WTC11 (cell line): ENCODE measurements around the gene ZFHX3. TPM values are rescaled to one million over a fixed set of nuclear protein-coding genes. Genes with fewer than 3 reads are reported as not detected.

ENCODE experiments used
- ATAC-seq: fragments of 200-7000 bp; cut with Tn5 transposase; 2 replicates; pipeline ENCODE4 v1.10.0; 2021; ENCODE audit warnings: mild to moderate bottlenecking, moderate library complexity
- CTCF ChIA-PET: fragments of 300-600 bp; sonication (Branson Sonifier 250); formaldehyde crosslinking; loops from one replicate; lab custom pipeline; 2021; ENCODE audit warnings: antibody characterized with exemption; lab: Charles Lee
- POLR2A ChIA-PET: fragments of 350-600 bp; sonication (Branson Sonifier 250); formaldehyde crosslinking; loops from one replicate; lab custom pipeline; 2021; ENCODE audit warnings: antibody characterized with exemption; lab: Charles Lee
- DNase-seq: peaks from one replicate; pipeline ENCODE4 v3.0.0; 2021; ENCODE audit warnings: low spot score
- H3K27ac Mint-ChIP-seq: 2 replicates; pipeline ENCODE4 v1.8.0; 2021; ENCODE audit warnings: mixed read lengths
- H3K27me3 Mint-ChIP-seq: 2 replicates; pipeline ENCODE4 v1.8.0; 2021; ENCODE audit warnings: low read depth, mild to moderate bottlenecking, moderate library complexity, mixed read lengths
- H3K36me3 Mint-ChIP-seq: 2 replicates; pipeline ENCODE4 v1.8.0; 2021; ENCODE audit warnings: mixed read lengths
- H3K4me1 Mint-ChIP-seq: 2 replicates; pipeline ENCODE4 v1.8.0; 2022; ENCODE audit warnings: mixed read lengths
- H3K4me3 Mint-ChIP-seq: 2 replicates; pipeline ENCODE4 v1.8.0; 2021; ENCODE audit warnings: mild to moderate bottlenecking, moderate library complexity, mixed read lengths
- H3K9me3 Mint-ChIP-seq: 2 replicates; pipeline ENCODE4 v1.8.0; 2021; ENCODE audit warnings: mixed read lengths
- ETV6 ChIP-seq: sonication (generic); formaldehyde crosslinking; IDR thresholded peaks from 2 replicates; pipeline ENCODE4 v1.8.1; 2022; ENCODE audit warnings: mild to moderate bottlenecking, missing genetic modification reagents
- FOXP1 ChIP-seq: sonication (generic); formaldehyde crosslinking; IDR thresholded peaks from 2 replicates; pipeline ENCODE4 v1.8.0; 2022; ENCODE audit warnings: missing genetic modification reagents, mild to moderate bottlenecking, moderate library complexity, borderline replicate concordance
- GTF2I ChIP-seq: fragments of 250-450 bp; sonication (Bioruptor Pico); conservative IDR thresholded peaks from 2 replicates; pipeline ENCODE4 v1.4.0; 2021; ENCODE audit warnings: mild to moderate bottlenecking
- MXD4 ChIP-seq: fragments of 250-450 bp; sonication (Bioruptor Pico); IDR thresholded peaks from 2 replicates; pipeline ENCODE4 v1.8.0; 2021; ENCODE audit warnings: mild to moderate bottlenecking, moderate library complexity, borderline replicate concordance
- MYBL2 ChIP-seq: sonication (generic); formaldehyde crosslinking; IDR thresholded peaks from 2 replicates; pipeline ENCODE4 v1.8.1; 2023; ENCODE audit warnings: mild to moderate bottlenecking, moderate library complexity, missing genetic modification reagents
- NFYB ChIP-seq: sonication (generic); formaldehyde crosslinking; conservative IDR thresholded peaks from 2 replicates; pipeline ENCODE4 v1.8.0; 2022; ENCODE audit warnings: low read depth, missing genetic modification reagents
- NR1H2 ChIP-seq: sonication (generic); formaldehyde crosslinking; IDR thresholded peaks from 2 replicates; pipeline ENCODE4 v1.9.0; 2021; ENCODE audit warnings: mild to moderate bottlenecking, moderate library complexity, missing genetic modification reagents
- NR2C2 ChIP-seq: sonication (generic); formaldehyde crosslinking; IDR thresholded peaks from 2 replicates; pipeline ENCODE4 v1.8.0; 2022; ENCODE audit warnings: mild to moderate bottlenecking, missing genetic modification reagents
- RELA ChIP-seq: sonication (generic); formaldehyde crosslinking; IDR thresholded peaks from 2 replicates; pipeline ENCODE4 v1.8.1; 2022; ENCODE audit warnings: missing genetic modification reagents, mild to moderate bottlenecking, borderline replicate concordance
- RORB ChIP-seq: fragments of 250-450 bp; sonication (Bioruptor Pico); IDR thresholded peaks from 2 replicates; pipeline ENCODE4 v1.9.0; 2021; ENCODE audit warnings: mild to moderate bottlenecking
- SMAD3 ChIP-seq: sonication (generic); formaldehyde crosslinking; IDR thresholded peaks from 2 replicates; pipeline ENCODE4 v1.8.0; 2022; ENCODE audit warnings: missing genetic modification reagents, mild to moderate bottlenecking, borderline replicate concordance
- TCF7 ChIP-seq: sonication (generic); formaldehyde crosslinking; IDR thresholded peaks from 2 replicates; pipeline ENCODE4 v1.8.0; 2022; ENCODE audit warnings: mild to moderate bottlenecking, low read depth, missing genetic modification reagents, moderate library complexity
- TEAD4 ChIP-seq: sonication (generic); formaldehyde crosslinking; IDR thresholded peaks from 2 replicates; pipeline ENCODE4 v1.8.0; 2022; ENCODE audit warnings: mild to moderate bottlenecking, missing genetic modification reagents
- ZNF121 ChIP-seq: sonication (generic); formaldehyde crosslinking; IDR thresholded peaks from 2 replicates; pipeline ENCODE4 v1.8.0; 2023; ENCODE audit warnings: missing genetic modification reagents
- ZNF219 ChIP-seq: sonication (generic); formaldehyde crosslinking; IDR thresholded peaks from 2 replicates; pipeline ENCODE4 v1.8.0; 2023; ENCODE audit warnings: missing genetic modification reagents, mild to moderate bottlenecking, borderline replicate concordance
- ZNF416 ChIP-seq: fragments of 250-450 bp; sonication (Bioruptor Pico); IDR thresholded peaks from 2 replicates; pipeline ENCODE4 v1.9.0; 2021; ENCODE audit warnings: mild to moderate bottlenecking, inconsistent platforms
- total RNA-seq: library from RNA; stranded (reverse); gene quantifications from 3 replicates; pipeline ENCODE4 v1.2.3, GENCODE V29; 2021
- TF ChIP-seq, protein P1 (sequence below): fragments of 250-450 bp; sonication (Bioruptor Pico); IDR thresholded peaks from 2 replicates; pipeline ENCODE4 v1.9.0; 2021; ENCODE audit warnings: mild to moderate bottlenecking
- TF ChIP-seq, protein P2 (sequence below): fragments of 250-450 bp; sonication (Bioruptor Pico); IDR thresholded peaks from 2 replicates; pipeline ENCODE4 v2.1.2; 2022; ENCODE audit warnings: mild to moderate bottlenecking, moderate library complexity
- TF ChIP-seq, protein P3 (sequence below): sonication (generic); formaldehyde crosslinking; IDR thresholded peaks from 2 replicates; pipeline ENCODE4 v1.8.0; 2023; ENCODE audit warnings: missing genetic modification reagents, mild to moderate bottlenecking, borderline replicate concordance
- TF ChIP-seq, protein P4 (sequence below): sonication (generic); formaldehyde crosslinking; IDR thresholded peaks from 2 replicates; pipeline ENCODE4 v1.8.1; 2022; ENCODE audit warnings: low read depth, mild to moderate bottlenecking, moderate library complexity, missing genetic modification reagents, borderline replicate concordance
- TF ChIP-seq, protein P5 (sequence below): sonication (generic); formaldehyde crosslinking; IDR thresholded peaks from 2 replicates; pipeline ENCODE4 v1.8.0; 2023; ENCODE audit warnings: missing genetic modification reagents
- TF ChIP-seq, protein P6 (sequence below): sonication (generic); formaldehyde crosslinking; IDR thresholded peaks from 2 replicates; pipeline ENCODE4 v1.8.0; 2023; ENCODE audit warnings: mild to moderate bottlenecking, missing genetic modification reagents

ZFHX3 gene
- total RNA-seq, 1 experiment from 2014 or later, result 5.7 TPM

DNA sequence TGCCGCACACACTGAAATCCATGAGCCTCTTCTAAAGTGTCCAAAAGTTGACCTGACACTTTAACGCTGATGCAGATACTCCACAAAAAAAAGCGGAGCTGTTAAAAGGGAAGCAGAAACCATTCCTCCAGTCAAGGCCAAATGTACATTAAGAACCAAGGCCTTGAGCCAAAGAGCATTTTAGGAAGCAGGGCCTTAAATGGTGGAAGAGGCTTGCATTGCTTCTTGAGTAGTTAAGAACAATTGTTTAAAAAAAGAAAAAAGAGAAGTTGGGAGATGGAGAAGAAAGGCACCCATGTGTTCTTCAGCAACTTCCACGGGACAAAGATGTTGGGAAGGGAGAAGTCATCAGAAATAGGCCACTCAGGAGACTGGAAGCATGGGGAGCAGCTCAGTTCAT is 6.3 kb downstream of the ZFHX3 start:
- Mint-ChIP-seq H3K4me3 (no peak overlapping the region), H3K4me1 (peaks cover 93% of the 10 kb centered on the region), H3K27ac (no peak overlapping the region), H3K27me3 (peaks cover 100% of the 10 kb centered on the region), H3K9me3 (peaks cover 9% of the 10 kb centered on the region; the same call in 1 of the 2 replicates), H3K36me3 (peaks cover 10% of the 10 kb centered on the region)
- TF ChIP-seq SMAD3 (CRISPR knock-in tag) (no peak), ZNF121 (CRISPR knock-in tag) (no peak), NR1H2 (CRISPR knock-in tag) (no peak), TCF7 (no peak), MYBL2 (CRISPR knock-in tag) (no peak), ZNF416 (CRISPR knock-in tag) (no peak), ZNF219 (CRISPR knock-in tag) (no peak), ETV6 (no peak), FOXP1 (no peak), NFYB (CRISPR knock-in tag) (no peak), TEAD4 (CRISPR knock-in tag) (no peak), RORB (no peak)
- TF ChIP-seq, protein P1, sequence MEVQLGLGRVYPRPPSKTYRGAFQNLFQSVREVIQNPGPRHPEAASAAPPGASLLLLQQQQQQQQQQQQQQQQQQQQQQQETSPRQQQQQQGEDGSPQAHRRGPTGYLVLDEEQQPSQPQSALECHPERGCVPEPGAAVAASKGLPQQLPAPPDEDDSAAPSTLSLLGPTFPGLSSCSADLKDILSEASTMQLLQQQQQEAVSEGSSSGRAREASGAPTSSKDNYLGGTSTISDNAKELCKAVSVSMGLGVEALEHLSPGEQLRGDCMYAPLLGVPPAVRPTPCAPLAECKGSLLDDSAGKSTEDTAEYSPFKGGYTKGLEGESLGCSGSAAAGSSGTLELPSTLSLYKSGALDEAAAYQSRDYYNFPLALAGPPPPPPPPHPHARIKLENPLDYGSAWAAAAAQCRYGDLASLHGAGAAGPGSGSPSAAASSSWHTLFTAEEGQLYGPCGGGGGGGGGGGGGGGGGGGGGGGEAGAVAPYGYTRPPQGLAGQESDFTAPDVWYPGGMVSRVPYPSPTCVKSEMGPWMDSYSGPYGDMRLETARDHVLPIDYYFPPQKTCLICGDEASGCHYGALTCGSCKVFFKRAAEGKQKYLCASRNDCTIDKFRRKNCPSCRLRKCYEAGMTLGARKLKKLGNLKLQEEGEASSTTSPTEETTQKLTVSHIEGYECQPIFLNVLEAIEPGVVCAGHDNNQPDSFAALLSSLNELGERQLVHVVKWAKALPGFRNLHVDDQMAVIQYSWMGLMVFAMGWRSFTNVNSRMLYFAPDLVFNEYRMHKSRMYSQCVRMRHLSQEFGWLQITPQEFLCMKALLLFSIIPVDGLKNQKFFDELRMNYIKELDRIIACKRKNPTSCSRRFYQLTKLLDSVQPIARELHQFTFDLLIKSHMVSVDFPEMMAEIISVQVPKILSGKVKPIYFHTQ (CRISPR knock-in tag), result no peak
- TF ChIP-seq, protein P2, sequence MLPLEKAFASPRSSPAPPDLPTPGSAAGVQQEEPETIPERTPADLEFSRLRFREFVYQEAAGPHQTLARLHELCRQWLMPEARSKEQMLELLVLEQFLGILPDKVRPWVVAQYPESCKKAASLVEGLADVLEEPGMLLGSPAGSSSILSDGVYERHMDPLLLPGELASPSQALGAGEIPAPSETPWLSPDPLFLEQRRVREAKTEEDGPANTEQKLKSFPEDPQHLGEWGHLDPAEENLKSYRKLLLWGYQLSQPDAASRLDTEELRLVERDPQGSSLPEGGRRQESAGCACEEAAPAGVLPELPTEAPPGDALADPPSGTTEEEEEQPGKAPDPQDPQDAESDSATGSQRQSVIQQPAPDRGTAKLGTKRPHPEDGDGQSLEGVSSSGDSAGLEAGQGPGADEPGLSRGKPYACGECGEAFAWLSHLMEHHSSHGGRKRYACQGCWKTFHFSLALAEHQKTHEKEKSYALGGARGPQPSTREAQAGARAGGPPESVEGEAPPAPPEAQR (CRISPR knock-in tag), result no peak
- TF ChIP-seq, protein P3, sequence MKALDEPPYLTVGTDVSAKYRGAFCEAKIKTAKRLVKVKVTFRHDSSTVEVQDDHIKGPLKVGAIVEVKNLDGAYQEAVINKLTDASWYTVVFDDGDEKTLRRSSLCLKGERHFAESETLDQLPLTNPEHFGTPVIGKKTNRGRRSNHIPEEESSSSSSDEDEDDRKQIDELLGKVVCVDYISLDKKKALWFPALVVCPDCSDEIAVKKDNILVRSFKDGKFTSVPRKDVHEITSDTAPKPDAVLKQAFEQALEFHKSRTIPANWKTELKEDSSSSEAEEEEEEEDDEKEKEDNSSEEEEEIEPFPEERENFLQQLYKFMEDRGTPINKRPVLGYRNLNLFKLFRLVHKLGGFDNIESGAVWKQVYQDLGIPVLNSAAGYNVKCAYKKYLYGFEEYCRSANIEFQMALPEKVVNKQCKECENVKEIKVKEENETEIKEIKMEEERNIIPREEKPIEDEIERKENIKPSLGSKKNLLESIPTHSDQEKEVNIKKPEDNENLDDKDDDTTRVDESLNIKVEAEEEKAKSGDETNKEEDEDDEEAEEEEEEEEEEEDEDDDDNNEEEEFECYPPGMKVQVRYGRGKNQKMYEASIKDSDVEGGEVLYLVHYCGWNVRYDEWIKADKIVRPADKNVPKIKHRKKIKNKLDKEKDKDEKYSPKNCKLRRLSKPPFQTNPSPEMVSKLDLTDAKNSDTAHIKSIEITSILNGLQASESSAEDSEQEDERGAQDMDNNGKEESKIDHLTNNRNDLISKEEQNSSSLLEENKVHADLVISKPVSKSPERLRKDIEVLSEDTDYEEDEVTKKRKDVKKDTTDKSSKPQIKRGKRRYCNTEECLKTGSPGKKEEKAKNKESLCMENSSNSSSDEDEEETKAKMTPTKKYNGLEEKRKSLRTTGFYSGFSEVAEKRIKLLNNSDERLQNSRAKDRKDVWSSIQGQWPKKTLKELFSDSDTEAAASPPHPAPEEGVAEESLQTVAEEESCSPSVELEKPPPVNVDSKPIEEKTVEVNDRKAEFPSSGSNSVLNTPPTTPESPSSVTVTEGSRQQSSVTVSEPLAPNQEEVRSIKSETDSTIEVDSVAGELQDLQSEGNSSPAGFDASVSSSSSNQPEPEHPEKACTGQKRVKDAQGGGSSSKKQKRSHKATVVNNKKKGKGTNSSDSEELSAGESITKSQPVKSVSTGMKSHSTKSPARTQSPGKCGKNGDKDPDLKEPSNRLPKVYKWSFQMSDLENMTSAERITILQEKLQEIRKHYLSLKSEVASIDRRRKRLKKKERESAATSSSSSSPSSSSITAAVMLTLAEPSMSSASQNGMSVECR, result no peak
- TF ChIP-seq, protein P4, sequence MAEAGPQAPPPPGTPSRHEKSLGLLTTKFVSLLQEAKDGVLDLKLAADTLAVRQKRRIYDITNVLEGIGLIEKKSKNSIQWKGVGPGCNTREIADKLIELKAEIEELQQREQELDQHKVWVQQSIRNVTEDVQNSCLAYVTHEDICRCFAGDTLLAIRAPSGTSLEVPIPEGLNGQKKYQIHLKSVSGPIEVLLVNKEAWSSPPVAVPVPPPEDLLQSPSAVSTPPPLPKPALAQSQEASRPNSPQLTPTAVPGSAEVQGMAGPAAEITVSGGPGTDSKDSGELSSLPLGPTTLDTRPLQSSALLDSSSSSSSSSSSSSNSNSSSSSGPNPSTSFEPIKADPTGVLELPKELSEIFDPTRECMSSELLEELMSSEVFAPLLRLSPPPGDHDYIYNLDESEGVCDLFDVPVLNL (CRISPR knock-in tag), result no peak
- ChIA-PET CTCF (no interaction called here), POLR2A (no interaction called here)
- DNase-seq, result no peak
- ATAC-seq, result no peak

DNA sequence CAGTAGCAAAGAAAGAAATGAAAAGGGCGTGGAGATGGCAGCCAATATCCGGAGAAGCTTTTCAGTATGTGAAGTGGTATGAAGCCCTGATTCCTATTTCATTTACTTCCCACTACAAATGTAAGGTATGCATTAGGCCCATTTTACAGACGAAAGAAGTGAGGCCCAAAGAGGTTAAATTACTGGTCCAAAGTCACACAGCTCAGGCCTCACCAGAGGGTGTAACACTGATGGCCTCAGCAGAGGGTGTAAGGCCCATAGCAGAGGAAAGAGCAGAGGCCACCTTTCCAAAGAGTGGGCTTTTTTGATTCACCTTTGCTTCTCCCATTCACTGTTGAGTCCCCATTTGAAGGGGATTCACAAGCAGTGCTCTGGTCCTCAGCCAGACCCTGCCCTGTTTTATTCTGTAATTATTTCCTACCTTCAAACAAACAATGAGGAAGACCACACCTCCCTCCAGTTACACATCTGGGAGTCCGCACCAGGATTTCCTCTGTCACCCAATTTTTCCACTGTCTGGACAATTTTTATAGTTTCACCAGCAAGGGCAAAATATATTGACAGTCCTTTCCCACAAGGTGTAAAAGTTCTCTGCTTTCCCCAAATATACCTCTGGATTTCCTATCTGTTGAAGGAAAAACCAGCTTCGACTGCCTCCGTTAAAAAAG is 7.1 kb downstream of the ZFHX3 start:
- POLR2A ChIA-PET, result no interaction called here
- ATAC-seq (no peak), DNase-seq (no peak)
- Mint-ChIP-seq H3K4me3 (no peak overlapping the region), H3K36me3 (peaks cover 10% of the 10 kb centered on the region), H3K27ac (no peak overlapping the region), H3K27me3 (peaks cover 100% of the 10 kb centered on the region), H3K9me3 (peaks cover 9% of the 10 kb centered on the region; the same call in 1 of the 2 replicates), H3K4me1 (peaks cover 91% of the 10 kb centered on the region)
- CTCF ChIA-PET, result interaction anchor here (1.1 to 1.7 kb wide), 2 partner anchors 10 to 21 kb away, joined by 3 to 4 read pairs; no protein-coding TSS in a partner anchor
- TF ChIP-seq, protein P5, sequence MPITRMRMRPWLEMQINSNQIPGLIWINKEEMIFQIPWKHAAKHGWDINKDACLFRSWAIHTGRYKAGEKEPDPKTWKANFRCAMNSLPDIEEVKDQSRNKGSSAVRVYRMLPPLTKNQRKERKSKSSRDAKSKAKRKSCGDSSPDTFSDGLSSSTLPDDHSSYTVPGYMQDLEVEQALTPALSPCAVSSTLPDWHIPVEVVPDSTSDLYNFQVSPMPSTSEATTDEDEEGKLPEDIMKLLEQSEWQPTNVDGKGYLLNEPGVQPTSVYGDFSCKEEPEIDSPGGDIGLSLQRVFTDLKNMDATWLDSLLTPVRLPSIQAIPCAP (CRISPR knock-in tag), result no peak
- no peak for TF ChIP-seq RELA
- no peak for TF ChIP-seq MXD4 (CRISPR knock-in tag)
- TF ChIP-seq ZNF416 (CRISPR knock-in tag), result no peak
- TF ChIP-seq GTF2I (CRISPR knock-in tag), result peak; percentile 63; the same call in 1 of the 2 replicates
- no peak for TF ChIP-seq NR2C2
- TF ChIP-seq, protein P6, sequence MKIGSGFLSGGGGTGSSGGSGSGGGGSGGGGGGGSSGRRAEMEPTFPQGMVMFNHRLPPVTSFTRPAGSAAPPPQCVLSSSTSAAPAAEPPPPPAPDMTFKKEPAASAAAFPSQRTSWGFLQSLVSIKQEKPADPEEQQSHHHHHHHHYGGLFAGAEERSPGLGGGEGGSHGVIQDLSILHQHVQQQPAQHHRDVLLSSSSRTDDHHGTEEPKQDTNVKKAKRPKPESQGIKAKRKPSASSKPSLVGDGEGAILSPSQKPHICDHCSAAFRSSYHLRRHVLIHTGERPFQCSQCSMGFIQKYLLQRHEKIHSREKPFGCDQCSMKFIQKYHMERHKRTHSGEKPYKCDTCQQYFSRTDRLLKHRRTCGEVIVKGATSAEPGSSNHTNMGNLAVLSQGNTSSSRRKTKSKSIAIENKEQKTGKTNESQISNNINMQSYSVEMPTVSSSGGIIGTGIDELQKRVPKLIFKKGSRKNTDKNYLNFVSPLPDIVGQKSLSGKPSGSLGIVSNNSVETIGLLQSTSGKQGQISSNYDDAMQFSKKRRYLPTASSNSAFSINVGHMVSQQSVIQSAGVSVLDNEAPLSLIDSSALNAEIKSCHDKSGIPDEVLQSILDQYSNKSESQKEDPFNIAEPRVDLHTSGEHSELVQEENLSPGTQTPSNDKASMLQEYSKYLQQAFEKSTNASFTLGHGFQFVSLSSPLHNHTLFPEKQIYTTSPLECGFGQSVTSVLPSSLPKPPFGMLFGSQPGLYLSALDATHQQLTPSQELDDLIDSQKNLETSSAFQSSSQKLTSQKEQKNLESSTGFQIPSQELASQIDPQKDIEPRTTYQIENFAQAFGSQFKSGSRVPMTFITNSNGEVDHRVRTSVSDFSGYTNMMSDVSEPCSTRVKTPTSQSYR (CRISPR knock-in tag), result no peak
